A549 (cell line): ENCODE measurements around the gene CCDC33.

Source experiments
- CTCF ChIP-seq: fragments of >200 bp; sonication (Bioruptor Twin); formaldehyde crosslinking; IDR thresholded peaks from 3 replicates; pipeline ENCODE4 v1.5.1; 2016
- GATA3 ChIP-seq: IDR thresholded peaks from 2 replicates; pipeline ENCODE4 v1.6.1; 2012; ENCODE audit warnings: borderline replicate concordance
- NFE2L2 ChIP-seq: fragments of 150-350 bp; conservative IDR thresholded peaks from 2 replicates; pipeline ENCODE4 v1.6.1; 2014; ENCODE audit warnings: low read length
- POLR2A ChIP-seq: IDR thresholded peaks from 2 replicates; pipeline ENCODE4 v1.6.1; 2012; ENCODE audit warnings: mild to moderate bottlenecking, low read length
- RARB ChIP-seq: fragments of 250-450 bp; sonication (Bioruptor Pico); IDR thresholded peaks from 2 replicates; pipeline ENCODE4 v1.8.0; 2021; ENCODE audit warnings: mild to moderate bottlenecking, moderate library complexity
- USF2 ChIP-seq: fragments of 450-650 bp; IDR thresholded peaks from 2 replicates; pipeline ENCODE4 v1.6.1; 2014; ENCODE audit warnings: antibody characterized with exemption

GRCh38 chr15:74262625-74263024 lies 26.5 kb downstream of the CCDC33 start:
- TF ChIP-seq CTCF (no peak), USF2 (no peak), POLR2A (no peak), GATA3 (no peak), NFE2L2 (no peak), RARB (no peak)
